ENCODE measurements around the gene YRDC. TPM values are rescaled to one million over a fixed set of nuclear protein-coding genes. Genes with fewer than 3 reads are reported as not detected.
A peak's percentile ranks its signal among the peaks of the same experiment; 100 is the strongest.

The YRDC gene
- total and polyA plus RNA-seq, 9 of the 15 experiments (the other 6 are each of a cell fraction or from before 2014, with no cell fraction given) = 11.1 to 58.5 (median 49.8) TPM

- BruUV-seq (replicated peaks) = no TSS peak
- FAIRE-seq (no peak), ATAC-seq (no peak), DNase-seq (ENCODE audit: extremely low read depth in 1 of 4, low spot score in 3 of 4) (no peak)
- H3K79me2 ChIP-seq (ENCODE audit: control insufficient read depth, insufficient read depth, low read length) = peaks cover 16% of the 10 kb centered on the region; the same call in 2 of the 3 replicates
- no peaks in the 10 kb centered on the region for H3K9me1 ChIP-seq (ENCODE audit: control insufficient read depth, insufficient read depth, low read length)
- no peaks in the 10 kb centered on the region for H3K9me3 ChIP-seq (replicated peaks; ENCODE audit: control insufficient read depth, insufficient read depth, low read depth, low read length)
- no peak overlapping the region for H3K9ac ChIP-seq (ENCODE audit: insufficient read depth in 1 of 2, low read depth in 2 of 2, low read length in 2 of 2)
- H2AFZ ChIP-seq (ENCODE audit: low read depth, low read length) = no peak overlapping the region
- in situ Hi-C loops (cut with MboI) = no loop called here
- WGBS (ENCODE audit: insufficient coverage, low coverage, missing lambda C conversion rate) = 71% methylated on average over 2 of the region's 2 CpGs
- ChIA-PET CTCF (ENCODE audit: low intra/inter-chr PET ratio) (no interaction called here), POLR2A (interaction anchor here (0.6 kb wide), 1 partner anchor 43 kb away, joined by 4 read pairs; no protein-coding TSS in a partner anchor)
- peaks cover 4% of the 10 kb centered on the region; the same call in 1 of the 2 replicates for H4K20me1 ChIP-seq (replicated peaks; ENCODE audit: control insufficient read depth, insufficient read depth, low read length)
- H3K27me3 ChIP-seq (ENCODE audit: control insufficient read depth in 2 of 2, insufficient read depth in 2 of 2, low read length in 2 of 2) = no peaks in the 10 kb centered on the region
- TF ChIP-seq RFX7 (CRISPR knock-in tag; IDR thresholded peaks at IDR 0.05) (no peak), TFE3 (CRISPR knock-in tag; IDR thresholded peaks at IDR 0.05) (peak; percentile 31), CUX1 (CRISPR knock-in tag; IDR thresholded peaks at IDR 0.05) (no peak)
- H3K4me1 ChIP-seq (replicated peaks in 1 of 2; ENCODE audit: control insufficient read depth in 2 of 2, insufficient read depth in 2 of 2, low read length in 2 of 2) = peaks cover 10 to 14% of the 10 kb centered on the region in 2 experiments; a peak in 4 of 5 replicates
- H3K4me3 ChIP-seq = no peak overlapping the region
- no peak overlapping the region for H3K4me2 ChIP-seq (ENCODE audit: insufficient read depth, low read length)
- intact Hi-C loops (cut with micrococcal nuclease) = loop anchor here (10.0 kb wide), 1 partner anchor 161 kb away; no protein-coding TSS in a partner anchor
- no peak overlapping the region for H3K27ac ChIP-seq (ENCODE audit: extremely low read depth, low read depth, low read length)
- peaks cover 60% of the 10 kb centered on the region for H3K36me3 ChIP-seq (ENCODE audit: control insufficient read depth, insufficient read depth, low read length)
Observed at GRCh38 chr1:37813529-37814145, 5.6 kb upstream of the YRDC start.
